HG03103 (cell line): ENCODE measurements around the gene RHEB.

Source experiments
- ATAC-seq: cut with Tn5 transposase; IDR thresholded peaks from one replicate; pipeline ENCODE4 v1.9.1; 2021; ENCODE audit warnings: low read depth; ENCODE audit not compliant: unreplicated experiment

Gene RHEB

GRCh38 chr7:151519765-151520418 is at the start of gene RHEB:
Gene RHEB (minus strand): TSS chr7:151519895. CDS start chr7:151519511, 384 bp downstream.
- ATAC-seq = peak; percentile 63

GRCh38 chr7:151566897-151567320 is 47.2 kb upstream of the RHEB start:
- no peak for ATAC-seq

- no peak for ATAC-seq
Observed at GRCh38 chr7:151565541-151565940, 45.8 kb upstream of the RHEB start.

- no peak for ATAC-seq
Observed at GRCh38 chr7:151560243-151560642, 40.5 kb upstream of the RHEB start.

GRCh38 chr7:151559557-151560183 is 40.0 kb upstream of the RHEB start:
- no peak for ATAC-seq

GRCh38 chr7:151558575-151558974 is 38.9 kb upstream of the RHEB start:
- ATAC-seq = no peak

GRCh38 chr7:151556592-151556991 is 36.9 kb upstream of the RHEB start:
- ATAC-seq = no peak

- ATAC-seq = no peak
Observed at GRCh38 chr7:151553356-151553755, 33.7 kb upstream of the RHEB start.

GRCh38 chr7:151552352-151553028 is 32.8 kb upstream of the RHEB start:
- ATAC-seq = no peak

- ATAC-seq = no peak
Observed at GRCh38 chr7:151551820-151552219, 32.1 kb upstream of the RHEB start.

- no peak for ATAC-seq
Observed at GRCh38 chr7:151550656-151551286, 31.1 kb upstream of the RHEB start.

GRCh38 chr7:151549644-151550043 is 29.9 kb upstream of the RHEB start:
- ATAC-seq = no peak

GRCh38 chr7:151549083-151549482 is 29.4 kb upstream of the RHEB start:
- no peak for ATAC-seq

GRCh38 chr7:151544183-151544582 is 24.5 kb upstream of the RHEB start:
- ATAC-seq = no peak

GRCh38 chr7:151542606-151543130 is 23.0 kb upstream of the RHEB start:
- no peak for ATAC-seq

GRCh38 chr7:151541709-151542499 is 22.2 kb upstream of the RHEB start:
- no peak for ATAC-seq

- ATAC-seq = no peak
Observed at GRCh38 chr7:151540146-151540545, 20.5 kb upstream of the RHEB start.

GRCh38 chr7:151539088-151539671 is 19.5 kb upstream of the RHEB start:
- ATAC-seq = no peak

- no peak for ATAC-seq
Observed at GRCh38 chr7:151537818-151538561, 18.3 kb upstream of the RHEB start.
